Smooth muscle cell (in vitro differentiated cells): ENCODE data around the gene TLCD5. TPM values are rescaled to one million over a fixed set of nuclear protein-coding genes. Genes with fewer than 3 reads are reported as not detected.

Experiments used
- DNase-seq: peaks from one replicate; lab custom pipeline; 2025; ENCODE audit not compliant: unreplicated experiment; lab: John Stamatoyannopoulos, UW
- H2AFZ ChIP-seq: fragments of 200-600 bp; sonication (generic); 2 replicates; pipeline ENCODE4 v1.6.0; 2016; ENCODE audit warnings: antibody characterized with exemption, low read depth, mild to moderate bottlenecking
- H3F3A ChIP-seq: fragments of 200-600 bp; sonication (generic); 2 replicates; pipeline ENCODE4 v1.6.0; 2017; ENCODE audit warnings: antibody characterized with exemption, low read depth
- H3K27ac ChIP-seq: fragments of 200-600 bp; sonication (generic); 2 replicates; pipeline ENCODE4 v1.5.1; 2016; ENCODE audit warnings: low read depth, mild to moderate bottlenecking
- H3K27me3 ChIP-seq: fragments of 200-600 bp; sonication (generic); 2 replicates; pipeline ENCODE4 v1.6.1; 2016; ENCODE audit warnings: low read depth, mild to moderate bottlenecking
- H3K36me3 ChIP-seq: fragments of 200-600 bp; sonication (generic); 2 replicates; pipeline ENCODE4 v1.5.1; 2016; ENCODE audit warnings: low read depth
- H3K4me1 ChIP-seq: fragments of 200-600 bp; sonication (generic); 2 replicates; pipeline ENCODE4 v1.5.1; 2016; ENCODE audit warnings: low read depth
- H3K4me2 ChIP-seq: fragments of 200-600 bp; sonication (generic); 2 replicates; pipeline ENCODE4 v1.6.0; 2016; ENCODE audit warnings: mild to moderate bottlenecking
- H3K4me3 ChIP-seq: fragments of 200-600 bp; sonication (generic); 2 replicates; pipeline ENCODE4 v1.5.1; 2016; ENCODE audit warnings: mild to moderate bottlenecking
- H3K79me2 ChIP-seq: fragments of 200-600 bp; sonication (generic); 2 replicates; pipeline ENCODE4 v1.6.0; 2016; ENCODE audit warnings: low read depth, mild to moderate bottlenecking
- H3K9ac ChIP-seq: fragments of 200-600 bp; sonication (generic); 2 replicates; pipeline ENCODE4 v1.6.0; 2016; ENCODE audit warnings: low read depth
- H3K9me3 ChIP-seq: fragments of 200-600 bp; sonication (generic); replicated peaks from 2 replicates; pipeline ENCODE4 v1.5.1; 2016; ENCODE audit warnings: low read depth
- H4K20me1 ChIP-seq: fragments of 200-600 bp; sonication (generic); 2 replicates; pipeline ENCODE4 v1.6.0; 2016; ENCODE audit warnings: low read depth
- CTCF ChIP-seq: fragments of 200-600 bp; sonication (generic); IDR thresholded peaks from 2 replicates; pipeline ENCODE4 v1.5.1; 2017; ENCODE audit warnings: borderline replicate concordance, mild to moderate bottlenecking, antibody characterized with exemption; ENCODE audit not compliant: insufficient read depth, poor library complexity, severe bottlenecking
- WGBS: methylation state at CpG from one replicate; pipeline ENCODE4 v1.1.7; 2016; ENCODE audit warnings: low lambda C conversion rate; 5-methylcytosine and 5-hydroxymethylcytosine counted together
- polyA plus RNA-seq: library from polyadenylated mRNA; unstranded; fragments of >200 nt; fragmentation: Nextera tagmentation; extraction: Ambion mirVana; gene quantifications from 2 replicates; pipeline ENCODE4 v1.2.1, GENCODE V29; 2016
- total RNA-seq: library from RNA; depleted of rRNA; stranded (reverse); fragments of >200 nt; gene quantifications from 2 replicates; pipeline ENCODE4 v1.2.3, GENCODE V29; 2014

Gene TLCD5
- total and polyA plus RNA-seq, 2 experiments from 2014 or later = 6.0 to 6.6 TPM

- Histone ChIP-seq H3K27me3 (no peaks in the 10 kb centered on the region), H3F3A (no peaks in the 10 kb centered on the region), H3K79me2 (no peaks in the 10 kb centered on the region), H3K9me3 (no peaks in the 10 kb centered on the region), H3K4me1 (peaks cover 9% of the 10 kb centered on the region), H2AFZ (no peak overlapping the region), H4K20me1 (no peaks in the 10 kb centered on the region), H3K4me3 (no peak overlapping the region), H3K4me2 (no peak overlapping the region), H3K36me3 (no peaks in the 10 kb centered on the region), H3K9ac (no peak overlapping the region), H3K27ac (no peak overlapping the region)
- WGBS = 63% methylated on average over 7 of the region's 7 CpGs
- no peak for DNase-seq
- TF ChIP-seq CTCF = no peak
These were observed 43.8 kb upstream of the TLCD5 start for GRCh38 chr11:120281143-120281795.

DNA sequence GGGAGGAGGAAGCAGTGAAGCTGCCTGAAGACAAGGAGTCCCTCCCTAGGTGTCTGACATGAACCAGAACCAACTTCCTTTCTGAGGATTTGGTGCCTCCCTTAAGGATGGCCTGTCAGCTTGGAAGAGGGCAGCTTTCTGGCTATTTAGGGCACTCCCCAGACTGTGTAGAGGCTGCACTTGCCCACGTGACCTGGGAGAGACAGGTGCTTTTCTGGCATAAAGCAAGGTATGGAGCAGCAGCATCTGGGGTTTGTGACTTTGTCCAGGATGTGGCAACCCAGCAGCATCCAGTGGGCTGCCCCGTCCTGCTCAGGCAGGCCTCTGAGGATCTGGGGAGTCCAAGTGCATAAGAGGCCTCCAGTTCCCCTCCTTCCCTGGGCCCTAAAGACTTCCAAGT is 42.0 kb upstream of the TLCD5 start:
- Histone ChIP-seq H3K36me3 (no peaks in the 10 kb centered on the region), H3K4me1 (peaks cover 9% of the 10 kb centered on the region), H4K20me1 (no peaks in the 10 kb centered on the region), H2AFZ (no peak overlapping the region), H3K9ac (no peak overlapping the region), H3K79me2 (no peaks in the 10 kb centered on the region), H3K27me3 (no peaks in the 10 kb centered on the region), H3K4me3 (no peak overlapping the region), H3K4me2 (no peak overlapping the region), H3K27ac (no peak overlapping the region), H3K9me3 (no peaks in the 10 kb centered on the region), H3F3A (peaks cover 4% of the 10 kb centered on the region)
- no peak for DNase-seq
- 100% methylated on average over 2 of the region's 2 CpGs for WGBS
- no peak for TF ChIP-seq CTCF

DNA sequence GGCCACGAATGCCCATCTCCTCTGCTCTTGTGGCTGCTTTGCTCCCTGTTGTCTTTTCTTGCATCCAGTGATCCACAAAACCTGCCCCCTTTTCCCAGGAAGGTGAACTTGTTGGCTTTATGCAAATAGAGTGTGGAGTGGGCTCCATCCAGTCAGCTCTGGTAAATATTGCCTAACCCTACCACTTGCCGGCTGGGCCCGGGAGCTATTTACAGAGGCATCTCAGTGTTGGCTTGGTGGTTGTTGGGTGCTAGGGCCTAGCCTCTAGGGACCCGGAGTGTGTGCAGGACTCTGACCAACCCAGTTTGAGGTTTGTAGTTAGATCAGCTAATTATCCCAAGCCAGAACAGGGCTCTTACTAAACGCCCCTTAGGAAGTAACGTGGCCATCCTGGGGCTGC is 40.8 kb upstream of the TLCD5 start:
- no peak for DNase-seq
- H3F3A ChIP-seq = peaks cover 4% of the 10 kb centered on the region
- no peaks in the 10 kb centered on the region for H3K79me2 ChIP-seq
- peaks cover 9% of the 10 kb centered on the region for H3K4me1 ChIP-seq
- H4K20me1 ChIP-seq = no peaks in the 10 kb centered on the region
- H3K27ac ChIP-seq = no peak overlapping the region
- no peak overlapping the region for H2AFZ ChIP-seq
- H3K27me3 ChIP-seq = no peaks in the 10 kb centered on the region
- no peak overlapping the region for H3K4me2 ChIP-seq
- no peaks in the 10 kb centered on the region for H3K9me3 ChIP-seq
- H3K9ac ChIP-seq = no peak overlapping the region
- no peaks in the 10 kb centered on the region for H3K36me3 ChIP-seq
- TF ChIP-seq CTCF = no peak
- 90% methylated on average over 6 of the region's 6 CpGs for WGBS
- H3K4me3 ChIP-seq = no peak overlapping the region

GRCh38 chr11:120285256-120285655 is 39.8 kb upstream of the TLCD5 start:
- Histone ChIP-seq H3K27me3 (peaks cover 8% of the 10 kb centered on the region), H3F3A (peaks cover 4% of the 10 kb centered on the region), H4K20me1 (no peaks in the 10 kb centered on the region), H3K79me2 (no peaks in the 10 kb centered on the region), H3K9ac (no peak overlapping the region), H3K4me2 (no peak overlapping the region), H3K9me3 (no peaks in the 10 kb centered on the region), H3K27ac (no peak overlapping the region), H2AFZ (no peak overlapping the region), H3K4me3 (no peak overlapping the region), H3K4me1 (peaks cover 9% of the 10 kb centered on the region), H3K36me3 (no peaks in the 10 kb centered on the region)
- WGBS = 85% methylated on average over 4 of the region's 4 CpGs
- TF ChIP-seq CTCF = no peak
- DNase-seq = no peak
